ENCODE results near the gene TENT5C.

The TENT5C gene

DNA sequence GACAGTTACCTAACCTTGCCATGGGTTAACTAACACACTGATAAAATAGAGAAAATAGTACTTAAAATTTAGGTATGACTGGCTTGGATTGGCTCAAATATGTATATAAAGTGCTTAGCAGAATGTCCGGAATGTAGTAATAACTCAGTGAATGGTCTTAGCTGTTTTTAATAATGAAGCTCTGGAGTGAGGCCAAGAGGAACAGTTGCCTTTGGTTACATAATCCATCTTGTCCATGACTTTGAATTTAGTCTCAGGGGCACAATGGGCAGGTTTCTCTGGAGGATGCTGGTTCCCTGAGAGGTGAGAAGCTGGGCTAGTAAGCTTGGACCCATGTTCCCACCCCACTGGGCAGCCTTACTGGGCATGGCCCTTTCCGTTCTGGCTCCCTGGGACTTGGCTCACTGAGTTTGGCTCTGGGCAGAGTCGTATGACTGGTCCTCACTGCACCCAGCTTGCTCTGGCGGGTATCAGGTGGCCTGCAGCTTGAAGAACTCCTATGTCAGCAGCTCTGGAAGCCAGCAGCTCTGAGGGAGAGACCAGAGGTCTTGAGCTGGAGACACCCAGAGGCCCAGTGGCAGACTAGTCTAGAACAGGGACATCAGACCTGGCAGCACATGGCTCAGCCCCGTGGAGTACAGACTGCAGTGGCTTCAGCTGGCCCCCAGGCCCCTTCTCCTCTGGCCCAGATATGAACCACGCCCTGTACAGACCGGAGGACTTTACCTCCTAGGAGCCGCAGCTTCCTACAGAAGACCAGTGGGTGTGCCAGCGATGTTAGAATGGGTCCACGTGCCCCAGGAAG is 40.4 kb downstream of the TENT5C start:
- TF ChIP-seq, protein P1, sequence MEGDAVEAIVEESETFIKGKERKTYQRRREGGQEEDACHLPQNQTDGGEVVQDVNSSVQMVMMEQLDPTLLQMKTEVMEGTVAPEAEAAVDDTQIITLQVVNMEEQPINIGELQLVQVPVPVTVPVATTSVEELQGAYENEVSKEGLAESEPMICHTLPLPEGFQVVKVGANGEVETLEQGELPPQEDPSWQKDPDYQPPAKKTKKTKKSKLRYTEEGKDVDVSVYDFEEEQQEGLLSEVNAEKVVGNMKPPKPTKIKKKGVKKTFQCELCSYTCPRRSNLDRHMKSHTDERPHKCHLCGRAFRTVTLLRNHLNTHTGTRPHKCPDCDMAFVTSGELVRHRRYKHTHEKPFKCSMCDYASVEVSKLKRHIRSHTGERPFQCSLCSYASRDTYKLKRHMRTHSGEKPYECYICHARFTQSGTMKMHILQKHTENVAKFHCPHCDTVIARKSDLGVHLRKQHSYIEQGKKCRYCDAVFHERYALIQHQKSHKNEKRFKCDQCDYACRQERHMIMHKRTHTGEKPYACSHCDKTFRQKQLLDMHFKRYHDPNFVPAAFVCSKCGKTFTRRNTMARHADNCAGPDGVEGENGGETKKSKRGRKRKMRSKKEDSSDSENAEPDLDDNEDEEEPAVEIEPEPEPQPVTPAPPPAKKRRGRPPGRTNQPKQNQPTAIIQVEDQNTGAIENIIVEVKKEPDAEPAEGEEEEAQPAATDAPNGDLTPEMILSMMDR (IDR thresholded peaks at IDR 0.05; ENCODE audit: low read length) = no peak
- no peak for TF ChIP-seq EZH2 (IDR thresholded peaks at IDR 0.05; ENCODE audit: borderline replicate concordance, low read length)
- no peak overlapping the region for H3K27ac ChIP-seq (ENCODE audit: low read depth, low read length, poor library complexity, severe bottlenecking)
- no peaks in the 10 kb centered on the region; the same call in 1 of the 2 replicates for H3K27me3 ChIP-seq (ENCODE audit: insufficient read depth, low read length)
- no peaks in the 10 kb centered on the region for H4K20me1 ChIP-seq (ENCODE audit: insufficient read depth, low read length)
- no peaks in the 10 kb centered on the region for H3K9me3 ChIP-seq (ENCODE audit: low read length)
- peaks cover 8% of the 10 kb centered on the region for H3K4me1 ChIP-seq (ENCODE audit: insufficient read depth, low read length, severe bottlenecking)
- H3K9ac ChIP-seq (ENCODE audit: low read length) = no peak overlapping the region
- no peaks in the 10 kb centered on the region for H3F3A ChIP-seq (ENCODE audit: insufficient read depth, low read length)
- H3K9me2 ChIP-seq (ENCODE audit: low read depth, low read length) = no peaks in the 10 kb centered on the region
- H3K4me2 ChIP-seq (ENCODE audit: low read length) = no peak overlapping the region
- H3K4me3 ChIP-seq (ENCODE audit: low read depth, low read length, poor library complexity, severe bottlenecking) = no peak overlapping the region
- H2AFZ ChIP-seq (ENCODE audit: low read length) = no peak overlapping the region
- H3K36me3 ChIP-seq (ENCODE audit: insufficient read depth, low read length) = no peaks in the 10 kb centered on the region
- H3K79me2 ChIP-seq (ENCODE audit: insufficient read depth, low read length) = no peaks in the 10 kb centered on the region

DNA sequence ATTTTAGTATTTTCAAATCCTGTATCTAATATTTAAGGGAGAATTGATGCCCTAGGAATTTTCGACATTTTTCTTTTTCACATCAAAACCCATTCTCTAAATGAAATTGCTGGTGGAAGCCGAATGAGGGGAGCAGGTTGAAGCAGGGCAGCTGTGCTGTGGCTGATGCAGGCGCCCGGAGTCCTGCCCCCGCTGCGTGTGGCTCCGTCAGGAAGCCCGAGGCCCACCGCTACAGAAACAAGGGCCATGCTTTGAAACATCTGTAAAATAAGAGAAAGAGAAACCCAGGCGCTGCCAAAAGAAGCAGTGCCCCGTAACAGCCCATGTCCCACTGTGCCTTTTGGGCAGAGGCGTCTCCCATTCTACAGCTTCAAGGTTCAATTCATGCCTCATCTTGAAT is 41.1 kb downstream of the TENT5C start:
- H4K20me1 ChIP-seq (ENCODE audit: insufficient read depth, low read length) = no peaks in the 10 kb centered on the region

DNA sequence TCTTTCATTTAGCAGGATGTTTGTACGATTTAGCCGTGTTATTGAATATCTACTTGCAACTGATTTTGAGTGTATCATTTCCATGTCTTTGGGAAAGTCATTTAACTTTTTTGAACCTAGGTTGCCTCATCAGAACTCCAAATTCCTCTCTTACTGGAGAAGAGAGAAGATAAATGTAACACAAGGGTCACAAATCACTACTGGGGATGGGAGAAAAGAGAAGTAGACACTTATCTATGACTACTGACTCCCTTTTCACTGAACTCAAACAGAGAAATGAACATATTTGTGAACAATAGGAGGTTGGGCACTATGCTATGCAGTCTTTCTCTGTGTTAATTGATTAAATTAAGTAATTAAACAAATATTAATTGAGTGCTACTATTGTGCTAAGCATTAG is 42.2 kb downstream of the TENT5C start:
- peaks cover 8% of the 10 kb centered on the region for H3K4me1 ChIP-seq (ENCODE audit: insufficient read depth, low read length, severe bottlenecking)
- H4K20me1 ChIP-seq (ENCODE audit: insufficient read depth, low read length) = no peaks in the 10 kb centered on the region
- no peaks in the 10 kb centered on the region for H3K9me3 ChIP-seq (ENCODE audit: low read length)
- H2AFZ ChIP-seq (ENCODE audit: low read length) = no peak overlapping the region
- H3K4me3 ChIP-seq (ENCODE audit: low read depth, low read length, poor library complexity, severe bottlenecking) = no peak overlapping the region
- H3K4me2 ChIP-seq (ENCODE audit: low read length) = no peak overlapping the region
- no peak overlapping the region for H3K9ac ChIP-seq (ENCODE audit: low read length)
- H3F3A ChIP-seq (ENCODE audit: insufficient read depth, low read length) = no peaks in the 10 kb centered on the region
- no peaks in the 10 kb centered on the region for H3K79me2 ChIP-seq (ENCODE audit: insufficient read depth, low read length)
- H3K27me3 ChIP-seq (ENCODE audit: insufficient read depth, low read length) = no peaks in the 10 kb centered on the region; the same call in 1 of the 2 replicates
- no peaks in the 10 kb centered on the region for H3K9me2 ChIP-seq (ENCODE audit: low read depth, low read length)
- no peaks in the 10 kb centered on the region for H3K36me3 ChIP-seq (ENCODE audit: insufficient read depth, low read length)
- H3K27ac ChIP-seq (ENCODE audit: low read depth, low read length, poor library complexity, severe bottlenecking) = no peak overlapping the region
- no peak for TF ChIP-seq EZH2 (IDR thresholded peaks at IDR 0.05; ENCODE audit: borderline replicate concordance, low read length)
- TF ChIP-seq, protein P1 (IDR thresholded peaks at IDR 0.05; ENCODE audit: low read length) = no peak

More for the DNA sequence above, 41.1 kb downstream of the TENT5C start:
- no peaks in the 10 kb centered on the region for H3K36me3 ChIP-seq (ENCODE audit: insufficient read depth, low read length)
- H3K27me3 ChIP-seq (ENCODE audit: insufficient read depth, low read length) = no peaks in the 10 kb centered on the region; the same call in 1 of the 2 replicates
- no peaks in the 10 kb centered on the region for H3K79me2 ChIP-seq (ENCODE audit: insufficient read depth, low read length)
- H3F3A ChIP-seq (ENCODE audit: insufficient read depth, low read length) = no peaks in the 10 kb centered on the region
- no peak for TF ChIP-seq EZH2 (IDR thresholded peaks at IDR 0.05; ENCODE audit: borderline replicate concordance, low read length)
- TF ChIP-seq, protein P1 (IDR thresholded peaks at IDR 0.05; ENCODE audit: low read length) = no peak
- peaks cover 8% of the 10 kb centered on the region for H3K4me1 ChIP-seq (ENCODE audit: insufficient read depth, low read length, severe bottlenecking)
- no peaks in the 10 kb centered on the region for H3K9me3 ChIP-seq (ENCODE audit: low read length)
- no peak overlapping the region for H3K27ac ChIP-seq (ENCODE audit: low read depth, low read length, poor library complexity, severe bottlenecking)
- no peak overlapping the region for H3K4me3 ChIP-seq (ENCODE audit: low read depth, low read length, poor library complexity, severe bottlenecking)
- H3K9ac ChIP-seq (ENCODE audit: low read length) = no peak overlapping the region
- H3K9me2 ChIP-seq (ENCODE audit: low read depth, low read length) = no peaks in the 10 kb centered on the region
- H2AFZ ChIP-seq (ENCODE audit: low read length) = no peak overlapping the region
- no peak overlapping the region for H3K4me2 ChIP-seq (ENCODE audit: low read length)

Data from OCI-LY1 (cell line).